Breast epithelium (tissue), 4 donors: ENCODE data around the gene SS18L1. TPM values are rescaled to one million over a fixed set of nuclear protein-coding genes. Genes with fewer than 3 reads are reported as not detected.

Experiments
- DNase-seq, 2 donors: peaks; one replicate each; pipeline ENCODE4 v3.0.0-alpha.2; 2019; ENCODE audit warnings: low spot score in 2 of 2
- H3K27ac ChIP-seq, 2 donors: fragments of 200-600 bp; sonication (generic) in 1 of 2; one replicate each; pipeline ENCODE4 v1.5.1; 2016 to 2019; ENCODE audit warnings: mild to moderate bottlenecking in 1 of 2
- H3K27me3 ChIP-seq, 2 donors: fragments of 200-600 bp; sonication (generic) in 1 of 2; one replicate each; pipeline versions ENCODE4 v1.5.1 to v1.6.0; 2017 to 2019; ENCODE audit warnings: control low read depth in 1 of 2, mild to moderate bottlenecking in 1 of 2
- H3K36me3 ChIP-seq: fragments of 200-600 bp; one replicate; pipeline ENCODE4 v1.5.1; 2019
- H3K4me1 ChIP-seq, 2 donors: fragments of 200-600 bp; sonication (generic); one replicate each; pipeline ENCODE4 v1.5.1; 2016 to 2019; ENCODE audit warnings: control low read depth in 1 of 2
- H3K4me3 ChIP-seq, 3 donors: fragments of 200-600 bp; sonication (generic); 1 replicate in 2 of 3; 2 replicates in 1 of 3; pipeline ENCODE4 v1.5.1; 2016 to 2019; ENCODE audit warnings: mild to moderate bottlenecking in 3 of 3, moderate library complexity in 2 of 3
- H3K9me3 ChIP-seq, 2 donors: fragments of 200-600 bp; sonication (generic) in 1 of 2; one replicate each; pipeline ENCODE4 v1.5.1; 2016 to 2019; ENCODE audit warnings: control low read depth in 1 of 2
- POLR2A ChIP-seq: fragments of 450-650 bp; IDR thresholded peaks from one replicate; pipeline ENCODE4 v1.6.1; 2016; ENCODE audit warnings: antibody characterized with exemption, mild to moderate bottlenecking, moderate library complexity
- POLR2AphosphoS5 ChIP-seq, 3 donors: sonication (generic); formaldehyde crosslinking; IDR thresholded peaks; one replicate each; pipeline ENCODE4 v1.6.1; 2017; ENCODE audit warnings: antibody characterized with exemption in 3 of 3
- intact Hi-C: fragments of 100-400 bp; cut with DNase I; formaldehyde crosslinking; loops from one replicate; pipeline ENCODE4 v1.15.1; 2023; ENCODE audit warnings: low total_unique reads
- total RNA-seq, 3 donors: library from RNA; depleted of rRNA; stranded (reverse); fragments of >200 nt; gene quantifications; one replicate each; pipeline ENCODE4 v1.1.0, GENCODE V29; 2016
- TF ChIP-seq, protein P1 (sequence below), 3 donors: fragments of 450-650 bp; IDR thresholded peaks; one replicate each; pipeline ENCODE4 v1.5.1; 2016 to 2017; ENCODE audit warnings: antibody characterized with exemption in 3 of 3, mild to moderate bottlenecking in 3 of 3, moderate library complexity in 3 of 3

SS18L1 gene
- total RNA-seq, result 10 to 100 TPM; 12.5 to 18.4 (median 14.4) TPM

GRCh38 chr20:62143081-62143956 is at the start of gene SS18L1, which contains the start of gene PSMA7:
Gene SS18L1, plus strand, starts transcription at chr20:62143769. Its CDS starts 52 bp downstream, at chr20:62143821.
Gene PSMA7, minus strand, starts transcription at chr20:62143394. Its CDS starts 91 bp downstream, at chr20:62143303.
- Histone ChIP-seq H3K4me3 (peak within 1 kb of the TSS; percentile 75 to 85 (median 82)), H3K4me1 (peaks cover 0 to 15% of the 10 kb centered on the region in 2 donors), H3K9me3 (no peaks in the 10 kb centered on the region), H3K36me3 (peaks cover 4% of the 10 kb centered on the region), H3K27ac (peak within 1 kb of the TSS; percentile 96 to 100), H3K27me3 (no peaks in the 10 kb centered on the region)
- peak; percentile 79 to 82 for DNase-seq
- intact Hi-C loops, result no loop called here
- TF ChIP-seq POLR2A, result peak; percentile 31
- peak; percentile 65 to 82 (median 75) for TF ChIP-seq POLR2AphosphoS5 (IDR thresholded peaks at IDR 0.05)
- TF ChIP-seq, protein P1, sequence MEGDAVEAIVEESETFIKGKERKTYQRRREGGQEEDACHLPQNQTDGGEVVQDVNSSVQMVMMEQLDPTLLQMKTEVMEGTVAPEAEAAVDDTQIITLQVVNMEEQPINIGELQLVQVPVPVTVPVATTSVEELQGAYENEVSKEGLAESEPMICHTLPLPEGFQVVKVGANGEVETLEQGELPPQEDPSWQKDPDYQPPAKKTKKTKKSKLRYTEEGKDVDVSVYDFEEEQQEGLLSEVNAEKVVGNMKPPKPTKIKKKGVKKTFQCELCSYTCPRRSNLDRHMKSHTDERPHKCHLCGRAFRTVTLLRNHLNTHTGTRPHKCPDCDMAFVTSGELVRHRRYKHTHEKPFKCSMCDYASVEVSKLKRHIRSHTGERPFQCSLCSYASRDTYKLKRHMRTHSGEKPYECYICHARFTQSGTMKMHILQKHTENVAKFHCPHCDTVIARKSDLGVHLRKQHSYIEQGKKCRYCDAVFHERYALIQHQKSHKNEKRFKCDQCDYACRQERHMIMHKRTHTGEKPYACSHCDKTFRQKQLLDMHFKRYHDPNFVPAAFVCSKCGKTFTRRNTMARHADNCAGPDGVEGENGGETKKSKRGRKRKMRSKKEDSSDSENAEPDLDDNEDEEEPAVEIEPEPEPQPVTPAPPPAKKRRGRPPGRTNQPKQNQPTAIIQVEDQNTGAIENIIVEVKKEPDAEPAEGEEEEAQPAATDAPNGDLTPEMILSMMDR (IDR thresholded peaks at IDR 0.05), result no peak

- Histone ChIP-seq H3K9me3 (peaks cover 17 to 18% of the 10 kb centered on the region in 2 donors), H3K4me1 (no peaks in the 10 kb centered on the region), H3K36me3 (no peaks in the 10 kb centered on the region), H3K27me3 (no peaks in the 10 kb centered on the region), H3K27ac (no peak overlapping the region), H3K4me3 (no peak overlapping the region)
- TF ChIP-seq, protein P1 (IDR thresholded peaks at IDR 0.05), result no peak
- TF ChIP-seq POLR2A (no peak), POLR2AphosphoS5 (IDR thresholded peaks at IDR 0.05) (no peak)
- DNase-seq, result no peak
- intact Hi-C loops, result no loop called here
Measured at GRCh38 chr20:62096421-62097380, 46.9 kb upstream of the SS18L1 start.

DNA sequence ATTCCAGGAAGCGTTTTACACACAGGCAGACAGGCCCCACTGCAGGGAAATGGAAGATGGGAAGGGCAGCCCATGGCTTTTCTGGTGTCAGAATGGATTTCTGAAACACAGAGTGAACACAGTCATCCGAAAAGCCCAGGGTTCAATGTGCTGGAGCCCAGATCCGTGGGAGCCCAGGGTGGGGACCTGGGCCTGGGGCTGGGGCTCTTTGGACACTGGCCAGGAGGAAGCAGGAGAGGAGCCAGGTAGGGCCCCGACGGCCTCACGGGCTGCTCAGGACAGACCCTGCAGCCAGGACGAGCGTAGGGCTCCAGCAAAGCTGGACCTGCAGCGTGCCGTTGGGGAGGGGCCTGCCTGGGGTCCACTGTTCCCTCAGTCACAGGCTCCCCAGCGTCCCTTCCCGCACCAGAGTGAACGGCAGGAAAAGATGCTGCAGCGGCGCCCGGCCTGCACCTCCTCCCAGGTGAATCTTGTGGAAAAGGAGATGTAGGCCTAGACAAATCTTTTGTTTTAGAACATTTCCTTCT is 45.6 kb upstream of the SS18L1 start:
- Histone ChIP-seq H3K27me3 (no peaks in the 10 kb centered on the region), H3K4me1 (no peaks in the 10 kb centered on the region), H3K4me3 (no peak overlapping the region), H3K27ac (no peak overlapping the region), H3K36me3 (no peaks in the 10 kb centered on the region), H3K9me3 (peaks cover 19 to 21% of the 10 kb centered on the region in 2 donors)
- intact Hi-C loops, result no loop called here
- DNase-seq, result no peak
- TF ChIP-seq, protein P1 (IDR thresholded peaks at IDR 0.05), result no peak
- TF ChIP-seq POLR2A (no peak), POLR2AphosphoS5 (IDR thresholded peaks at IDR 0.05) (no peak)

DNA sequence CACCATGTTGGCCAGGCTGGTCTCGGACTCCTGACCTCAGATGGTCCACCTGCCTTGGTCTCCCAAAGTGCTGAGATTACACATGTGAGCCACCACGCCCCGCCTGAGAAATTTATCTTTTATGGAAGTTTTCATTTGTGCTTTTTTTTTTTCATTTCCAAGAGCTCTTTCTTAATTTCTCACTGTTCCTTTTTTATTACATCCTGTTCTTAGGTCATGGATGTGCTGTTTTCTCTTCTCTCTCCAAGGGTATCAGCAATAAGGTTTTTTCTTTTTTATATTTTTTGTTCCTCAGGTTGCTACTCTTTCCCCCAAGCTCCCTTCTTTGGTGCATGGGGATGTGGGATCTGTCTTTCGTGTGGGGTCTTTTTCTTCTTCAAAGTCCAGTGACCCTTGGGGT is 42.5 kb upstream of the SS18L1 start:
- peaks cover 0 to 9% of the 10 kb centered on the region in 2 donors for H3K27me3 ChIP-seq
- intact Hi-C loops, result no loop called here
- H3K27ac ChIP-seq, result no peak overlapping the region
- H3K9me3 ChIP-seq, result peaks cover 21 to 22% of the 10 kb centered on the region in 2 donors
- H3K4me1 ChIP-seq, result no peaks in the 10 kb centered on the region
- no peak for TF ChIP-seq POLR2AphosphoS5 (IDR thresholded peaks at IDR 0.05)
- TF ChIP-seq, protein P1 (IDR thresholded peaks at IDR 0.05), result no peak
- no peak for TF ChIP-seq POLR2A
- no peaks in the 10 kb centered on the region for H3K36me3 ChIP-seq
- H3K4me3 ChIP-seq, result no peak overlapping the region
- no peak for DNase-seq
